K562 (cell line): ENCODE data around the gene GP1BA.

Experiments used
- ATF6 ChIP-seq: sonication (generic); formaldehyde crosslinking; IDR thresholded peaks from 2 replicates; pipeline ENCODE4 v1.4.0; 2020; ENCODE audit warnings: mild to moderate bottlenecking, missing genetic modification reagents
- CREB1 ChIP-seq, 2 experiments: sonication (generic) in 1 of 2; formaldehyde crosslinking in 1 of 2; IDR thresholded peaks; 2 replicates each; pipeline versions ENCODE4 v1.6.1 to v1.8.0; 2012 to 2022; ENCODE audit warnings: inconsistent platforms in 1 of 2, mild to moderate bottlenecking in 1 of 2, missing genetic modification reagents in 1 of 2, moderate library complexity in 1 of 2
- KAT7 ChIP-seq: sonication (generic); formaldehyde crosslinking; IDR thresholded peaks from 2 replicates; pipeline ENCODE4 v1.8.0; 2022; ENCODE audit warnings: missing genetic modification reagents, mild to moderate bottlenecking, borderline replicate concordance

- TF ChIP-seq ATF6 (CRISPR knock-in tag), result no peak
- TF ChIP-seq KAT7 (CRISPR knock-in tag), result no peak
- TF ChIP-seq CREB1 (IDR thresholded peaks at IDR 0.05), result no peak
- TF ChIP-seq CREB1 (CRISPR knock-in tag; IDR thresholded peaks at IDR 0.05), result no peak
Observed at GRCh38 chr17:4886830-4887229, 45.2 kb upstream of the GP1BA start.
